MM.1S (cell line): ENCODE results near the gene CYGB.

Source experiments
- DNase-seq: peaks from one replicate; pipeline ENCODE4 v3.0.0-alpha.2; 2015
- H2AFZ ChIP-seq: fragments of 300-600 bp; sonication (generic); 2 replicates; pipeline ENCODE4 v1.6.0; 2016; ENCODE audit warnings: antibody characterized with exemption, low read length
- H3F3A ChIP-seq: fragments of 300-600 bp; sonication (generic); 2 replicates; pipeline ENCODE4 v1.6.1; 2016; ENCODE audit warnings: mild to moderate bottlenecking, antibody characterized with exemption, low read length, moderate library complexity, mixed read lengths; ENCODE audit not compliant: insufficient read depth
- H3K27ac ChIP-seq: fragments of 300-600 bp; sonication (generic); 2 replicates; pipeline ENCODE4 v1.5.1; 2016; ENCODE audit warnings: mild to moderate bottlenecking, low read length
- H3K27me3 ChIP-seq: fragments of 300-600 bp; sonication (generic); replicated peaks from 2 replicates; pipeline ENCODE4 v1.6.0; 2016; ENCODE audit warnings: low read length; ENCODE audit not compliant: insufficient read depth
- H3K36me3 ChIP-seq: fragments of 300-600 bp; sonication (generic); replicated peaks from 2 replicates; pipeline ENCODE4 v1.6.1; 2016; ENCODE audit warnings: mild to moderate bottlenecking, low read length, mixed read lengths; ENCODE audit not compliant: insufficient read depth
- H3K4me1 ChIP-seq: fragments of 300-600 bp; sonication (generic); 2 replicates; pipeline ENCODE4 v1.6.1; 2016; ENCODE audit warnings: low read length, mixed read lengths
- H3K4me2 ChIP-seq: fragments of 300-600 bp; sonication (generic); 2 replicates; pipeline ENCODE4 v1.6.0; 2016; ENCODE audit warnings: low read depth, low read length
- H3K4me3 ChIP-seq: fragments of 300-600 bp; sonication (generic); 2 replicates; pipeline ENCODE4 v1.5.1; 2016; ENCODE audit warnings: low read length, mixed read lengths
- H3K79me2 ChIP-seq: fragments of 300-600 bp; sonication (generic); 2 replicates; pipeline ENCODE4 v1.6.1; 2016; ENCODE audit warnings: mixed run types, low read length, mixed read lengths
- H3K9ac ChIP-seq: fragments of 300-600 bp; sonication (generic); 2 replicates; pipeline ENCODE4 v1.6.1; 2016; ENCODE audit warnings: low read length, mixed read lengths
- H3K9me2 ChIP-seq: fragments of 300-600 bp; sonication (generic); replicated peaks from 2 replicates; pipeline ENCODE4 v1.6.1; 2016; ENCODE audit warnings: mild to moderate bottlenecking, low read length, mixed read lengths; ENCODE audit not compliant: insufficient read depth
- H3K9me3 ChIP-seq: fragments of 300-600 bp; sonication (generic); replicated peaks from 2 replicates; pipeline ENCODE4 v1.6.1; 2016; ENCODE audit warnings: mild to moderate bottlenecking, low read length, mixed read lengths; ENCODE audit not compliant: insufficient read depth
- H4K20me1 ChIP-seq: fragments of 300-600 bp; sonication (generic); 2 replicates; pipeline ENCODE4 v1.6.1; 2016; ENCODE audit warnings: mild to moderate bottlenecking, low read length, moderate library complexity, mixed read lengths; ENCODE audit not compliant: insufficient read depth
- CTCF ChIP-seq: fragments of 300-600 bp; sonication (generic); IDR thresholded peaks from 2 replicates; pipeline ENCODE4 v1.5.1; 2016; ENCODE audit warnings: antibody characterized with exemption, low read length, mixed read lengths
- EZH2 ChIP-seq: fragments of 300-600 bp; sonication (generic); optimal IDR thresholded peaks from 2 replicates; pipeline ENCODE3; 2017; ENCODE audit warnings: low read depth, mild to moderate bottlenecking, antibody characterized with exemption, low read length, mixed read lengths
- EZH2phosphoT487 ChIP-seq: fragments of 300-600 bp; sonication (generic); IDR thresholded peaks from 2 replicates; pipeline ENCODE4 v1.6.1; 2018; ENCODE audit warnings: antibody characterized with exemption, low read length

The CYGB gene

DNA sequence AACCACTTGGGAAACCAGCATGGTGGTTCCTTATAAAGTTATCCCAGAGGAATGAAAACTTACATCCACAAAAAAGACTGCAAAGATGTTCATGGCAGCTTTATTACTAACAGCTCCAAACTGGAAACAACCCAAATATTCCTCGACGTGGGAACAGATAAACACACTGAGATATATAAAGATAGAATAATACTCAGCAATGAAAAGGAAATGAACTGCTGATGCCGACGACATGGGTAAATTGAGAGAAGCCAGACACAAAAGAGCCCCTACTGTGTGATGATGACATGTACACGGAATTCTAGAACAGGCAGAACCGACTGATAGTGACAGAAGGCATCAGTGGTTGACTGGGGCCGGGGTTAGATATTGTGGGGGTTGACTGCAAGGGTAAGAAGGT is 12.0 kb upstream of the CYGB start:
- no peak overlapping the region for H3K4me2 ChIP-seq

GRCh38 chr17:76549215-76549518 is 11.7 kb upstream of the CYGB start:
- Histone ChIP-seq H3K4me3 (no peak overlapping the region), H3K79me2 (no peaks in the 10 kb centered on the region), H3K9me2 (no peaks in the 10 kb centered on the region), H3K9ac (no peak overlapping the region), H3K4me1 (no peaks in the 10 kb centered on the region), H4K20me1 (no peaks in the 10 kb centered on the region), H3K27ac (no peak overlapping the region), H3K9me3 (no peaks in the 10 kb centered on the region), H3F3A (no peaks in the 10 kb centered on the region), H3K36me3 (no peaks in the 10 kb centered on the region), H2AFZ (no peak overlapping the region), H3K4me2 (no peak overlapping the region), H3K27me3 (peaks cover 18% of the 10 kb centered on the region)
- TF ChIP-seq EZH2phosphoT487 (no peak), CTCF (no peak), EZH2 (no peak)
- DNase-seq, result no peak

More for the DNA sequence above, 12.0 kb upstream of the CYGB start:
- Histone ChIP-seq H3K4me1 (no peaks in the 10 kb centered on the region), H4K20me1 (no peaks in the 10 kb centered on the region), H3K27me3 (peaks cover 14% of the 10 kb centered on the region), H3K9me2 (no peaks in the 10 kb centered on the region), H2AFZ (no peak overlapping the region), H3F3A (no peaks in the 10 kb centered on the region), H3K9me3 (no peaks in the 10 kb centered on the region), H3K9ac (no peak overlapping the region), H3K27ac (no peak overlapping the region), H3K4me3 (no peak overlapping the region), H3K36me3 (no peaks in the 10 kb centered on the region), H3K79me2 (no peaks in the 10 kb centered on the region)
- DNase-seq, result no peak
- TF ChIP-seq CTCF (no peak), EZH2phosphoT487 (no peak), EZH2 (no peak)

- Histone ChIP-seq H3K9me3 (no peaks in the 10 kb centered on the region), H3K9ac (no peak overlapping the region), H3K27ac (no peak overlapping the region), H3K36me3 (no peaks in the 10 kb centered on the region), H4K20me1 (no peaks in the 10 kb centered on the region), H3K4me3 (no peak overlapping the region), H3F3A (no peaks in the 10 kb centered on the region), H3K27me3 (peaks cover 23% of the 10 kb centered on the region), H3K4me1 (no peaks in the 10 kb centered on the region), H3K79me2 (no peaks in the 10 kb centered on the region), H3K4me2 (no peak overlapping the region), H3K9me2 (no peaks in the 10 kb centered on the region), H2AFZ (no peak overlapping the region)
- no peak for DNase-seq
- no peak for TF ChIP-seq EZH2
- TF ChIP-seq EZH2phosphoT487, result no peak
- no peak for TF ChIP-seq CTCF
Measured at GRCh38 chr17:76548378-76549214, 11.1 kb upstream of the CYGB start.
